Measurements from ENCODE around the gene NCEH1. TPM values are rescaled to one million over a fixed set of nuclear protein-coding genes. Genes with fewer than 3 reads are reported as not detected.

Gene NCEH1
- polyA plus RNA-seq, 1 experiment = 14.8 TPM

DNA sequence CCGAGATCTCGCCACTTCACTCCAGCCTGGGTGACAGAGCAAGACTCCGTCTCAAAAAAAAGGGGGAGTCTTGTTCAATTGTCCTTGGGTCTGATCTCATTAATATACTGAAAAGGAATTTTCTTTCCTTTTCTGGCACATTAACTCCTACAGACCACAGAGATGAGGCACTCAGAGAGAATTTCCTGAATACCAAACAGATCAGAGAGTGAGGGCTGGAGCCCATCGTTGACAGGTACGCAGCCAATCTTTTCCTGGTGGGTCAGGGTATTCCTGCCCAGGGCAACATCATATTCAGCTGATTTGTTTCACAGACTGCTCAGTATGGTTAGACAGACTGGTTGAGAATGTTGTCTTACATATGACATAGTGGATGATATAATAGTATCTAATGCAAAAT, 104.8 kb downstream of the NCEH1 start:
- CTCF ChIA-PET = interaction anchor here (0.7 to 1.4 kb wide), 4 partner anchors 9 to 129 kb away, joined by 3 read pairs; no protein-coding TSS in a partner anchor
- no peak for DNase-seq (ENCODE audit: low read depth)

DNA sequence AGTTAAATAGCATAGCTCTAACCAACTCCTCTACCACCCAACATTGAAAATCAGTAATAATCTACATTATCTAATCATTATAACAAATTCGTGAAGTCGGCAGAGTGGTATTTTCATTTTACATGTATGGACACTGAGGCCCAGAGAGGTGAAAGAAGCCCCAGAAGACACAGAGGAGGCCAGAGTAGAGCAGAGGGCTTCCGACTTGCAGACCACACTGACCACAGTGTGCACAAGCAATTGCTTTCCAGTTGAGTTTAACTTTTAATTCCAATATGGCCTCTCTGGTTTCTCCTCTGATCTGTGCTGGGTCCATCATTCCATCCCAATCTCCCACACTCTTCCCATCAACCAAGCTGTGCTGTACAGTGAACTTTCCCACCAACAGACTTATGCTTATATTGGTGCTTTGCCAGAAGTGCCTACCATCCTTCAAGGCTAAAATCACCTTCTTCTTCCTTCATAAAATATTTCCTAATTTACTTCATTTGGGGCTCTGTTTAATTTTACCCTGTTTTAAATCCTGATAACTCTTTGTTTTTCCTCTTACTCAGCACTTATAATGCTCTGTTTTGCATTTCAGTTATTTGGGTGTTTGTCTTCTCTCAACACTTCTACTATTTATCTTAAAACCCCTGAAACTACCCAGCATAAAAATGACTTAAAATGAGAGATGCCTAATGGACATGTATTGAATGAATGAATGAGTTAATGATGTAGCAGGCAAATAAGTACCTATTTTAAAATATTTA, 105.8 kb downstream of the NCEH1 start:
- POLR2A ChIA-PET = no interaction called here
- TF ChIP-seq, protein P1, sequence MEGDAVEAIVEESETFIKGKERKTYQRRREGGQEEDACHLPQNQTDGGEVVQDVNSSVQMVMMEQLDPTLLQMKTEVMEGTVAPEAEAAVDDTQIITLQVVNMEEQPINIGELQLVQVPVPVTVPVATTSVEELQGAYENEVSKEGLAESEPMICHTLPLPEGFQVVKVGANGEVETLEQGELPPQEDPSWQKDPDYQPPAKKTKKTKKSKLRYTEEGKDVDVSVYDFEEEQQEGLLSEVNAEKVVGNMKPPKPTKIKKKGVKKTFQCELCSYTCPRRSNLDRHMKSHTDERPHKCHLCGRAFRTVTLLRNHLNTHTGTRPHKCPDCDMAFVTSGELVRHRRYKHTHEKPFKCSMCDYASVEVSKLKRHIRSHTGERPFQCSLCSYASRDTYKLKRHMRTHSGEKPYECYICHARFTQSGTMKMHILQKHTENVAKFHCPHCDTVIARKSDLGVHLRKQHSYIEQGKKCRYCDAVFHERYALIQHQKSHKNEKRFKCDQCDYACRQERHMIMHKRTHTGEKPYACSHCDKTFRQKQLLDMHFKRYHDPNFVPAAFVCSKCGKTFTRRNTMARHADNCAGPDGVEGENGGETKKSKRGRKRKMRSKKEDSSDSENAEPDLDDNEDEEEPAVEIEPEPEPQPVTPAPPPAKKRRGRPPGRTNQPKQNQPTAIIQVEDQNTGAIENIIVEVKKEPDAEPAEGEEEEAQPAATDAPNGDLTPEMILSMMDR (IDR thresholded peaks at IDR 0.05; ENCODE audit: insufficient read depth, low read depth, low read length) = no peak
- CTCF ChIA-PET = interaction anchor here (1.2 to 1.4 kb wide), 2 partner anchors 13 to 128 kb away, joined by 3 read pairs; no protein-coding TSS in a partner anchor
- DNase-seq (ENCODE audit: low read depth) = no peak
- Histone ChIP-seq H3K36me3 (ENCODE audit: control insufficient read depth, insufficient read depth, low read length) (no peaks in the 10 kb centered on the region), H3K4me3 (ENCODE audit: low read depth, low read length) (no peak overlapping the region), H3K27me3 (ENCODE audit: control insufficient read depth, insufficient read depth, low read length) (no peaks in the 10 kb centered on the region; the same call in 1 of the 2 replicates)

More for the DNA sequence above, 104.8 kb downstream of the NCEH1 start:
- Histone ChIP-seq H3K27me3 (ENCODE audit: control insufficient read depth, insufficient read depth, low read length) (no peaks in the 10 kb centered on the region), H3K4me3 (ENCODE audit: low read depth, low read length) (no peak overlapping the region), H3K36me3 (ENCODE audit: control insufficient read depth, insufficient read depth, low read length) (no peaks in the 10 kb centered on the region)
- POLR2A ChIA-PET = no interaction called here
- TF ChIP-seq, protein P1 (IDR thresholded peaks at IDR 0.05; ENCODE audit: insufficient read depth, low read depth, low read length) = no peak

DNA sequence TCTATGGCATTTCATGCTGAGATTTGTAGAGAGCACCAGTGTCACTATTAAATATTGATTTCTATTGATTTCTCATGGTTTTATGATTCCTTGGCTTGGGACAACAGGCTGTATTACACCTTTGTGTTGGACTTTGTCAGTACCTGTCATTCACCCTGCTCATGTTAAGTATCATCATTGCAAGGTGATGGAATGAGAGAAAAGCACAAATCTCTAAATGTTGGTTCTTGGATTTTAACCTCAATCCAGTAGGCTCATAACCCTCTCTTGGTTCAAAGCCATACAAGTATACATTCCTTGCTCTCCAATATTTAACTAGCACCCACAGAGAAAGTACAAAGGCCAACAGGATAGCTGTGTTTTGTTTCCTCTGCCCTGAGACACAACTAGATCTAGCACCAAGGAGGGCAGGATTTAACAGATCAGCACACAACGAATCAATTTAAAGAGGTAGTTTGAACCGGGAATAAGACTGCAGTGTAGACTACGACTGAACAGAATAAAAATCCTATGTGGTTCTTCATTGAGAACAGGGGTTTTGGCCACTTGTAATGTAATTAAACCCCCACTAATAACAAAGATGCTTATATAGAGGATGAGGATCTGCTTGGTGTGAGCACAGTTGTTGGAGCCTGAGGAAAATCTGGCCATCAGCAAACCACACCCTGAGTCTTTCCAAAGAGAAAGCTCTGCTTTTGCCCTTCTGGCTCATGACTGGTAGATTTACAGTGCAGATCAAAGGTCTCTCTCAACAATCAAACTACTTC, 109.6 kb downstream of the NCEH1 start:
- no peaks in the 10 kb centered on the region; the same call in 1 of the 2 replicates for H3K27me3 ChIP-seq (ENCODE audit: control insufficient read depth, insufficient read depth, low read length)
- no peaks in the 10 kb centered on the region for H3K36me3 ChIP-seq (ENCODE audit: control insufficient read depth, insufficient read depth, low read length)
- DNase-seq (ENCODE audit: low read depth) = no peak
- TF ChIP-seq, protein P1 (IDR thresholded peaks at IDR 0.05; ENCODE audit: insufficient read depth, low read depth, low read length) = no peak
- no peak overlapping the region for H3K4me3 ChIP-seq (ENCODE audit: low read depth, low read length)
- POLR2A ChIA-PET = no interaction called here
- CTCF ChIA-PET = interaction anchor here (1.6 kb wide), 1 partner anchor 65 kb away, joined by 6 read pairs; no protein-coding TSS in a partner anchor

DNA sequence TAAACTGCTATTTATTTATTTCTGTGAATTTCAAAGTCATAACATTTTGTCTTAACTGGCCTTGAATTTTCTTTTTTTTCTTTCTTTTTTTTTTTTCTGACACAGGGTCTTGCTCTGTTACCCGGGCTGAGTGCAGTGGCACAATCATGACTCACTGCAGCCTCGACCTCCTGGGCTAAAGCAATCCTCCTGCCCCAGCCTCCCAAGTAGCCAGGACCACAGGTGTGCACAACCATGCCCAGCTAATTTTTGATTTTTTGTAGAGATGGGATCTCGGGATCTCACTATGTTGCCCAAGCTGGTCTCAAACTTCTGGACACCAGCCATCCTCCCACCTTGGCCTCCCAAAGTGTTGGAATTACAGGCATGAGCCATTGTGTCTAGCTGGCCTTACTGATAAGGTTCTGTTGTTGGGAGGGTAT, 110.2 kb downstream of the NCEH1 start:
- H3K36me3 ChIP-seq (ENCODE audit: control insufficient read depth, insufficient read depth, low read length) = no peaks in the 10 kb centered on the region
- TF ChIP-seq, protein P1 (IDR thresholded peaks at IDR 0.05; ENCODE audit: insufficient read depth, low read depth, low read length) = no peak
- H3K27me3 ChIP-seq (ENCODE audit: control insufficient read depth, insufficient read depth, low read length) = no peaks in the 10 kb centered on the region; the same call in 1 of the 2 replicates
- ChIA-PET POLR2A (no interaction called here), CTCF (interaction anchor here (1.2 to 1.6 kb wide), 2 partner anchors 66 kb away, joined by 4 to 6 read pairs; no protein-coding TSS in a partner anchor)
- no peak overlapping the region for H3K4me3 ChIP-seq (ENCODE audit: low read depth, low read length)
- DNase-seq (ENCODE audit: low read depth) = no peak

DNA sequence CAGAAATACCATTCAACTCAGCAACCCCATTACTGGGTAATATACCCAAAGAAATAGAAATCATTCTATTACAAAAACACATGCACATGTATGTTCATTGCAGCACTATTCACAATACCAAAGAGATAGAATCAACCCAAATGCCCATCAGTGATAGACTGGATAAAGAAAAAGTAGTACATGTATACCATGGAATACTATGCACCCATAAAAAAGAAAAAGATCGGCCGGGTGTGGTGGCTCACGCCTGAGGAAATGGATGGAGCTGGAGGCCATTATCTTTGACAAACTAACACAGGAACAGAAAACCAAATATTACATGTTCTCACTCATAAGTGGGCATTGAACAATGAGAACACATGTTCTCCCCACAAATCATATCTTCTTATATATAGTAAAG, 112.0 kb downstream of the NCEH1 start:
- ChIA-PET POLR2A (no interaction called here), CTCF (no interaction called here)
- Histone ChIP-seq H3K27me3 (ENCODE audit: control insufficient read depth, insufficient read depth, low read length) (no peaks in the 10 kb centered on the region; the same call in 1 of the 2 replicates), H3K4me3 (ENCODE audit: low read depth, low read length) (no peak overlapping the region), H3K36me3 (ENCODE audit: control insufficient read depth, insufficient read depth, low read length) (no peaks in the 10 kb centered on the region)
- DNase-seq (ENCODE audit: low read depth) = no peak
- TF ChIP-seq, protein P1 (IDR thresholded peaks at IDR 0.05; ENCODE audit: insufficient read depth, low read depth, low read length) = no peak

Data from BJ (cell line).